OCI-LY7 (cell line): ENCODE data around the gene NRN1L.

Experiments used
- EZH2phosphoT487 ChIP-seq: fragments of 200-600 bp; sonication (generic); IDR thresholded peaks from 2 replicates; pipeline ENCODE4 v1.6.1; 2018; ENCODE audit warnings: low read depth, borderline replicate concordance, mild to moderate bottlenecking, mixed run types, antibody characterized with exemption, low read length, moderate library complexity, mixed read lengths
- TF ChIP-seq, protein P1 (sequence below): fragments of 200-600 bp; sonication (generic); conservative IDR thresholded peaks from 2 replicates; pipeline ENCODE4 v1.5.1; 2014; ENCODE audit warnings: mild to moderate bottlenecking, antibody characterized with exemption, low read length, moderate library complexity, mixed read lengths

DNA sequence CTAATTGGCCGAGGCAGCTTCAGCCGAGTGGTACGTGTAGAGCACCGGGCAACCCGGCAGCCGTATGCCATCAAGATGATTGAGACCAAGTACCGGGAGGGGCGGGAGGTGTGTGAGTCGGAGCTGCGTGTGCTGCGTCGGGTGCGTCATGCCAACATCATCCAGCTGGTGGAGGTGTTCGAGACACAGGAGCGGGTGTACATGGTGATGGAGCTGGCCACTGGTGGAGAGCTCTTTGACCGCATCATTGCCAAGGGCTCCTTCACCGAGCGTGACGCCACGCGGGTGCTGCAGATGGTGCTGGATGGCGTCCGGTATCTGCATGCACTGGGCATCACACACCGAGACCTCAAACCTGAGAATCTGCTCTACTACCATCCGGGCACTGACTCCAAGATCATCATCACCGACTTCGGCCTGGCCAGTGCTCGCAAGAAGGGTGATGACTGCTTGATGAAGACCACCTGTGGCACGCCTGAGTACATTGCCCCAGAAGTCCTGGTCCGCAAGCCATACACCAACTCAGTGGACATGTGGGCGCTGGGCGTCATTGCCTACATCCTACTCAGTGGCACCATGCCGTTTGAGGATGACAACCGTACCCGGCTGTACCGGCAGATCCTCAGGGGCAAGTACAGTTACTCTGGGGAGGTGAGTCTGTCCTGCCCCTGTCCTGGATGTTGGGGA is 24.5 kb downstream of the NRN1L start:
- TF ChIP-seq, protein P1, sequence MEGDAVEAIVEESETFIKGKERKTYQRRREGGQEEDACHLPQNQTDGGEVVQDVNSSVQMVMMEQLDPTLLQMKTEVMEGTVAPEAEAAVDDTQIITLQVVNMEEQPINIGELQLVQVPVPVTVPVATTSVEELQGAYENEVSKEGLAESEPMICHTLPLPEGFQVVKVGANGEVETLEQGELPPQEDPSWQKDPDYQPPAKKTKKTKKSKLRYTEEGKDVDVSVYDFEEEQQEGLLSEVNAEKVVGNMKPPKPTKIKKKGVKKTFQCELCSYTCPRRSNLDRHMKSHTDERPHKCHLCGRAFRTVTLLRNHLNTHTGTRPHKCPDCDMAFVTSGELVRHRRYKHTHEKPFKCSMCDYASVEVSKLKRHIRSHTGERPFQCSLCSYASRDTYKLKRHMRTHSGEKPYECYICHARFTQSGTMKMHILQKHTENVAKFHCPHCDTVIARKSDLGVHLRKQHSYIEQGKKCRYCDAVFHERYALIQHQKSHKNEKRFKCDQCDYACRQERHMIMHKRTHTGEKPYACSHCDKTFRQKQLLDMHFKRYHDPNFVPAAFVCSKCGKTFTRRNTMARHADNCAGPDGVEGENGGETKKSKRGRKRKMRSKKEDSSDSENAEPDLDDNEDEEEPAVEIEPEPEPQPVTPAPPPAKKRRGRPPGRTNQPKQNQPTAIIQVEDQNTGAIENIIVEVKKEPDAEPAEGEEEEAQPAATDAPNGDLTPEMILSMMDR, result no peak
- TF ChIP-seq EZH2phosphoT487, result no peak
